A172 (cell line): Measurements from ENCODE around the gene MAPKAPK3. TPM values are rescaled to one million over a fixed set of nuclear protein-coding genes. Genes with fewer than 3 reads are reported as not detected.
A peak's percentile ranks its signal among the peaks of the same experiment; 100 is the strongest.

ENCODE experiments used
- DNase-seq: peaks from one replicate; pipeline ENCODE4 v3.0.0-alpha.2; 2015; ENCODE audit warnings: low spot score
- total RNA-seq: library from RNA; depleted of rRNA; stranded (reverse); fragments of >200 nt; shearing (Covaris generic); gene quantifications from 2 replicates; pipeline ENCODE4 v1.2.3, GENCODE V29; 2014; rRNA removed

MAPKAPK3 gene
- 78.1 and 84.0 TPM in 2 replicates for total RNA-seq

DNA sequence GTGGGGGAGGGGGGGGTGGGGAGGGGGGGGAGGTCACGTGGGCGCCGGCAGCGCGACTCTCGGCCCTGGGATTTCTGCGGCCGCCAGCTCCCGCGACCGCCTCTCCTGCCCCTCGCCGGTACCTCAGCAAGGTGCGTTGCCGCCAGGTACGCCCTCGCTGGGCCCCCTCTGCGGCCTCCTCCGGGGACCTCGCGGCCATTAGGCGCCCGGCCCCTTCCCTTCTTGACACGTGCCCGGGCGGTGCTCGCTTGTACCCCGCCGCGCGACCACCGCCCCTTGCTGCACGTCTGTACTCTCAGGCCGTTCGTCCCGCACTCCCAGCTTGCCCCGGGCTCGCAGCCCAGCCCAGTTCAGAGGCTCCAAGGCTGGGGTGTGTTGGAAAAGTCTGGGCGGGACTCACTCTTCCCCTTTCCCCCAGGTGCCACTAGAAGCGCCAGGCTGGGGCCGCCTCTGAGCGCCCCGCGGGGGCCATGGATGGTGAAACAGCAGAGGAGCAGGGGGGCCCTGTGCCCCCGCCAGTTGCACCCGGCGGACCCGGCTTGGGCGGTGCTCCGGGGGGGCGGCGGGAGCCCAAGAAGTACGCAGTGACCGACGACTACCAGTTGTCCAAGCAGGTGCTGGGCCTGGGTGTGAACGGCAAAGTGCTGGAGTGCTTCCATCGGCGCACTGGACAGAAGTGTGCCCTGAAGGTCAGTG, at the start of gene MAPKAPK3:
TSS of gene MAPKAPK3 (plus strand) at position 56 of the 696 bp plus-strand sequence. CDS start at position 471, 415 bp downstream.
- DNase-seq = no peak

DNA sequence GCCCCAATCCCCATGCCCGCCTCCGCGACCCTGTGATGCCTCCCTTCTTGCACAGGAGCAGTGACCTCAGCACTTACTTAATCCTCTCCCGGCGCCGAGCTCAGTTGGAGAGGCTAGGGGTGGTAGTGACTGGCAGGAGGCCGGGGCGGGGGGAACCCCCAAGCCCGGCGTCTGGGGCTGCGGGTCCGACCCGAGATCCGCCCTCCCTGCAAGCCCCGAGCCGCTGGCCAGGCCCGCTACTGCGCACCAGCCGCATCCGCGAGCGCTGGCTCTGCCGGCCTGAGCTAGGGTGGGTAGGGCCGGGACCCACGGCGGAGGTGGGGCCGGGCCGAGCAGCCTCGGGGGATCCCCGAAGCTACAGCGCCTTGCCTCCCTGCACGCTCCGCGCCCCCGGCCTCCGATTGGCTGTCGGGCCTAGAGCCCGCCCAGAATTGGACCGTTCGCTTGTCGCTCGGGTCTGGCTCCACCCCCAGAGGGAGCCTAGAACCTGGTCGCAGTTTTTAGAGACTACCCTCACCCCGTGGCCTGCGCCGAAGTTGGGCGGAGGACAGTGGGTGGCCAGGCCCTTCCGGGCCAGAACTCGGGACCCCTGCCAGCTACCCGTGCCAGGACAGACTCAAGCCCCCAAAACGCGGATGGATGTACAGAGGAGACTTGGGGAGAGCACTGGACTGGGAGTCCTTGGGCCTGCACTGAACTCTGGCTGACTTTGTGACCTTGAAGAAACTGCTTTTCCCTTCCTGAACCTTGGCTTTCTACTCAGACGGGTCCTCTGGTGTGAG, 49.4 kb upstream of the MAPKAPK3 start, which contains the start of gene C3orf18:
TSS of gene C3orf18 (minus strand) at position 362 of the 782 bp plus-strand sequence. CDS start 2,048 bp downstream, outside the sequence.
- no peak for DNase-seq

DNA sequence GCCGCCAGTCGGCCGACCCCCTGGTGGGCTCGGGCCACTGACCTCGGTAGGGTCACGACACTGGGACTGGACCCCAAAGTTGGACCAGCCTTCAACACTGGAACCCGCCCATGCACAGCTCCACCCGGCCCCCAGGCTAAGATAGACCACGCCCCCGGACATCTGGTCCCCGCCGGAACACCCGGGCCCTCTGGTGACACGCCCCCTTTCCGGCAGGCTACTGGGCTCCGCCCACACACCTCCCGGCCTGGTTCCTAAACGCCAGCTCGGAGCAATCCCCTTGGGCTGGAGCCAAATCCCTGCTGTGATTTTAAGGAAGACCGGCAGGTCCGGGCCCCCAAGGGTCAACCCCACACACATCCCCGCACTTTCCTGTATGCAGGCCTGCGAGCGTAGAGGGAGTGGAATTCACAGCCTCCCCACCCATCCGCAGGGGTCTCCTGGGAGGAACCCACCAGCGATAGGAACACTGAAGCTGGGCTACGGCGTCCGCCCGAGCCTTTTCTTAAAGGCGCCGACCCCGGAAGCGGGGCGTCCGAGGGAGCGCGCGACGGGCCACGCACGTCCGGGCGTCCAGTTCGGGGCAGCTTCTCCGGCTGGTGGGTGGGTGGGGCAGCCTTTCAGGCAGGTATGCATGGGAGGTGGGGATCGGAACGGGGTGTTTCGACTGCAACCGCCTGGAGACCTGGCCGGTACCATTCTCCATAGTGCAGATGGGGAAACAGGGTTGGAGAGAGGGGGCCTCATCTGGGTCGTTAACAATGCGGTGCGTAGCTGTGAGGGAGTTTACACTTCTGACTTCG, 47.8 kb upstream of the MAPKAPK3 start, which contains the start of gene HEMK1:
TSS of gene HEMK1 (plus strand) at position 576 of the 803 bp plus-strand sequence. CDS start 1,583 bp downstream, outside the sequence.
- DNase-seq = peak; percentile 91

DNA sequence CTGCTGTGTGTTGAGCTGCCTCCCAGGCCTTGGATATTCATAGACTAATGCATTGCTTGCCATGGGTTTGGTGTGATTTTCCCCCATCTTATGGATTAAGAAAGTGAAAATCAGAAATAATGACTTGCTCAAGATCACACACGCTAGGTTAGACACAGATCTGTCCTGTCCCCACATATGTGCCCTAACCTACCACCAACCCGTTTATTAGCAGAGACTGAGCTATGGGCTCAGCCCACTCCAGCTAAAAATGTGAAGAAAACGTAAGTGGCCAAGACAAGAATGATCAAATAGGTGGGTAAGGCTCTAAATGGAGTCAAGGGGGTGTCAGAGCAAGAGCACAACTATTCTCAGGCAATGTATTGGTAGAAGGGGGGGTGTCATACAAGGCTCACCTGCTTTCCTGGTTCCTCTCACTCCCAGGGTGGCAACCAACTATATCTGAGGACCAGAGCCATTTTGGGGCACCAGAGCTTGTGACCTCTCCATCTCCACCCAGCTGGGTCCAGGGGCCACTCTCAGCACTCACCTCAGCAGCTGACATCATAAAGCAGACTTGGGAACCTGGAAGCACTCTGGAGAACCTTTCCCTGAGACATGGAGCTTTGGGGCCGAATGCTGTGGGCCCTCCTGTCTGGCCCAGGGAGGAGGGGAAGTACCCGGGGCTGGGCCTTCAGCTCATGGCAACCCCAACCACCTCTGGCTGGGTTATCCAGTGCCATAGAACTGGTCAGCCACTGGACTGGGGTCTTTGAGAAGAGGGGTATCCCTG, 46.3 kb upstream of the MAPKAPK3 start:
- no peak for DNase-seq

DNA sequence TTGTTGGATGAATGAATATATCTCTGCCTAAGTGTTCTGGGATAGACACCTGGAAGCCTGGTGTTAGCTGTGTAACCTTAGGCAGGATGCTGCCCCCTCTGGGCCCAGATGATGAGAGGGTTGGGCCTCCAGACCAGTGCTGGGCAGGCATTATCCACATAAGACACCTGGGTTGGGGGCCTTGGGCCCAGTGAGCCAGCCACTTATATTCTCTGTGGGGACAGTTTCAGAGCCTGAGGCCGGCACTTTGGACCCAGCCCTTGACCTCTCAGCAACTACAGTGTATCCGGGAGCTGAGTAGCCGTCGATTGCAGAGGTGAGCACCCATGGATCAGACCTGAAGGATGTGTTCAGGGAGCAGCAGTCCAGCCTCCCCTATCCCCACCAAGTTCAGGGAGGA, 45.5 kb upstream of the MAPKAPK3 start:
- DNase-seq = no peak

DNA sequence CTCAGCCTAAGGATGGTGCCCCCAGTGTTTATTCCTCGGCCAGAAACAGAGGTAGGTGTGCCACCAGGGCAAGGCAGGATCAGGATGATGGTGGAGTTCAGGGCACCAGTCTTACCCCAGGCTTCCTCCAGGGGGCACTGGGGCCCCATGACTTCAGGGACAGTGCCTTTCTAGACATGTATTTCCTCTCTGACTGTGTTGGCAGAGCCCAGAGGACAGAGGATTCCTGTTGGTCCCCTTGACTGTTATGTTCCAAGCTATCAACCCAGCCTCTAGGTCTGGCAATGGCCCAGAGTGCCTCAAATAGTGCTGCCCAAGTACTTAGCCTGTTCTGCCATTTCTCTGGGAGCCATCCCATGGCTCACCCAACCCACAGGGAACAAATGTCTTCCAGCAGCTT, 44.8 kb upstream of the MAPKAPK3 start:
- peak; percentile 59 for DNase-seq

DNA sequence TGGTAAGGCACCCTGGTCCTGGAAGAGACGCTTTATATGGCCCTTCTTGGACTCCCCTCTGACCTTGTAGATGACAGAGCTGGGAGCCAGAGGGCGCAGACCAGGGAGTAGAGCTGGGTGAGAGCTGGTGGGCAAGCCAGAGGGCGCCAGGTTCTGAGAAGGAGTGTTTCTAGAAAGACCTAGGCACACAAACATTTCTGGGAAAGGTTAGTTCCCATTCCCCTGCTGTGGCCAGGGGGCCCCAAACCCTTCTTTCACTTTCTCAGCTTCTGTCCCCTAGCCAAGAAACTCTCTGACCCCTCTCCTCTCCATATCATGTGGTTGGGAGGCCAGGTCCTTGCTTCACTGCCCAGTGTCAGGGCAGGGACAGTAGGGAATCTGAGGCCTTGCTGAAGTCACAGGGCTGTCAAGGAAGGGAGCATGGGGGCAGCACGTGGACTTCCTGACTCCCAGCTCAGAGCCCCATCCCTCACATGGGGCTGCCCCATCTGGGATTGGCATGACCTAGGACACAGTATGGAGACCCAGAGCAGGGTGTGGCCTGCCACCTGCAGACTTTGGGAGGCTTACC, 44.1 kb upstream of the MAPKAPK3 start:
- no peak for DNase-seq

DNA sequence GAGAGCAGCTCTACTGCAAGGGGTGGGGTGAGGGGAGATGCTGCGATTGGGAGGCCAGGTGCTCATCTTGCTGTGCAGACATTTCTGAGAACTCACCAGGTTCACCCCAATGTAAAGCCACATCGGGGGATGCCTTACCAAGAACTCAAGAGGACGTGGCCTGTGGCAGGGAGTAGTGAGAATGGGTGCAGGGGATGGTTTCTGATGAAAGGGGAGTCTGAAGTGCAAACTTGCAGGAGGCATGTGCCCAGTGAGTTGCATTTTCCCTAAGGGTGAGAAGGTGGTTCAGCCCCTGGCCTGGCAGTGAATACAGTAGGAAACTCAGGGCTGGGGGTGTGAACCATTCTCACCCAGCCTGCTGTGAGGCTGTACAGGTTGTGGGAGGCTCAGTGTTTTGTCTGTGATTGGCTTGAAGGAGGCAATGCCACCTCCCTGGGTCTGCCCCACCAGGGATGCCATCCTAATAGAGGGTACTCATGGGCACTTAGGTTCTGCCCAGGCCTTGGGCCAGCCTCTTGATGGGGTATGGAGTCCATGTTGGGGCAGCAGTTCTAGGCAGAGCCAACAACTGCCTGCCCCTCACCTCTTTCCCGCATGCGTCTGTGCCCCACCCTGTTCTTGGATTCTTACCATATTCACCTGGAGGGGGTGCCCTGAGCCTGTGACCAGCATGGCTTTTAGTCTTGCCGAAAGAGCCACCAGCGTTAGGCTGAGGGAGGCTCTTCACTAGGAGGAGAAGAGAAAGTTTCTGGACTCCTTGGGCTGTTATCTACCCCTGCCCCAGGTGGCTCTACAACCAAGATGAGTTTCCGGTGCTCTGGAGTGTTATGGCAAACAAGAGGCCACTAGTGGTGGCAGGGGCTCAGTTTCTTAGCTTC, 43.1 kb upstream of the MAPKAPK3 start:
- no peak for DNase-seq

DNA sequence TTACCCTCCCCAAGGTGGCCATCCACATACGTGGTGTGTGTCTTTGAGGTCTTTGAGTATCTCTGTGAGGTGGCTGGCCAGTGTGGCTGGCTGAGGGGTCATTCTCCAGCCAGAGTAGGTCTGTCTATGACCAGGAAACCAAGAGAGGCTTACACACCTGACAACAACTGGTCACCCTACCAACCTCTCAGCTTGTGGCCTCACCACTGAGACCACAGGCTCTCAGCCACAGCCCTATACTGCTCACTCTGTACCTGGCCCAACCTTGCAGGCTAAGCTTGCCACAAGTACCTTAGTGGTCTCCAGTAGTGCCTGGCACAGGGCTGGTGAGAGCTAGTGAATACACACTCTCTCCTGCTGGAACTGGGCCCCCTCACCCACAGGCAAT, 42.5 kb upstream of the MAPKAPK3 start:
- no peak for DNase-seq

DNA sequence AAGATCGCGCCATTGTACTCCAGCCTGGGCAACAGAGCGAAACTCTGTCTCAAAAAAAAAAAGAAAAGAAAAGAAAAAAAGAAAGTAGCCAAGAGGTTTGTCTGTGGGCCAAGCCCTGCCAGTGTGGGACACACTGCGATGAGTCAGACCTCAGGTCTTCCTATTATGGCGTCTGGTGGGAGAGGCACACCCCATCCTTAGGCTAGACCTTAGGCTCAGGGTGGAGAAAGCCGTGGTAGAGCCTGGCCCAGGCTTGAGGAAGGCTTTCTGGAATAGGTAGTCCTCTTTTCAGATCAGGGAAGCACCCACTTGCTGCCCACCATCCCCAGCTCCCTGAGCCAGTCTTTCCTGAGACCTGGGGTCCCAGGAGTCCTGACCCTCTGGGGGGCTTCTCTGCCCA, 41.6 kb upstream of the MAPKAPK3 start:
- DNase-seq = peak; percentile 56

DNA sequence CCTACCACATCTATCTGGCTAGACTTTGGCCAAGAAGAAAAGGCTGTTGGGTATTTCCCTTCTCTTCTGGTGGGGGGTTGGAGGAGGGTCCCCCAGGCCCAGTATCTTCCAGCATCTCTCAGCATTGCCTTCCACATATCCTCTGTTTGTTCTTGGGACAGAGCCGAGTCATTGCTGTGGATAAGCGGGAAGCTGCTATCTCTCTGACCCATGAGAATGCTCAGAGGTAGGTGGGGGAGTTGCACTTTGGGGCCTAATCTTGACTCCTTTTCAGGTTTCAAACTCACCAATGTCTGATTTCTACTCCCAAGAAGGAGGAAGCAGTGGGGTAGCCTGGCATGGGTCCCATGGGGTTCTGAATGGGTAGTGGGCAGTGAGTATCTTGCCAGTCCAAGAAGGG, 39.6 kb upstream of the MAPKAPK3 start:
- no peak for DNase-seq

DNA sequence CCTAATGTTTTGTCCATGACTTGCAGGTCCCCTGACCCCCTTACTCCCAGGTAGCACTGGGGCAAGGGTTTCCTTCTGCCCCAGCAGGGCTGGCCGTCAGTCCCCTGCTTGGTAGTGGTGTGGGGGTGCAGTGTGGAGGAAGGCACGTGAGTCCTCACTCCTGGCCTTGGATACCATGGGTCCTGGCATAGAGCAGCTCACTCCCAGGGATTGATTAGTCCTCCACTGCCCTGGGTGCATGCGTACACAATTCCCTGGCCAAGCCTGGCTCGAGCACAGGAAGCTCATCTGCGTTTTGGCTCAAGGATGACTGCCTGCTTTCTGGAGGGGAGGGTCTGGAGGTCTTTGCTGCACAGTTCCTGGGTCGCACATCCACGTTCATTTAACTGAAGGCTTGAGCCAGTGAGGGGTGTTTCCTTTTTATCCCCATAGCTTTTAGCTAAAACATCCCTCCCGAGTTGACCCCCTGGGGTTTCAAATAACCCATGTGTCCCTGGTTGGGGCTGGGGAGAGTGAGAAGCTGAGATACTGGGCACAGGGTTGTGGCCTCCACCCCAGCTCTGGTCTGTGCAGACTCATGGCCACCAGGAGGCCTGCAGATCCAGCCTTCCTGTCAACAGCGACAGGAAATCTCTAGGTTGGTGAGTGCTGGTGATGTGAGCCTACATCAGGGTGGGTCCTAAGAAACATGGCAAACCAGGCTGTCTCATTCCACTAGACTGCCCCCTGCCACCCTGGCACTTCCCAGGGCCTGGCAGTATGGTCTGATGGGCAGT, 36.1 kb upstream of the MAPKAPK3 start:
- no peak for DNase-seq

DNA sequence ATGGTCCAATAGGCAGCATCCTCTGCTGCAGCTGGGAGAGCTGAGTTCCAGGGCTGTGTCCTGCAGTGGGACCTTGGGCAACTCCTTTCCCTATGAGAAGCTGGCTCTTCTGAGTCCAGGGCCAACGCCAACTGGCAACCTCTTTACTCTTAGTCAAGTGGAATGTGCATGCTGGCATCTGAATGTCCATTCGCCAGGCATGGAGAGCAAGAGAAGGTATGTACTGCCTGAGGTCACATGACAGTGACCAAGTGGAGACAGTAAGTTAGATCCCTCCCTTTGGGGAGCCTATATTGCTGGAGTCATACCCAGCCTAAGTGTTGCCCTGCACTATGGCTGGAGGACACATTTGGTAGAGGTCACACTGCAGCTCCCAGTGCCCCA, 35.5 kb upstream of the MAPKAPK3 start:
- DNase-seq = no peak

DNA sequence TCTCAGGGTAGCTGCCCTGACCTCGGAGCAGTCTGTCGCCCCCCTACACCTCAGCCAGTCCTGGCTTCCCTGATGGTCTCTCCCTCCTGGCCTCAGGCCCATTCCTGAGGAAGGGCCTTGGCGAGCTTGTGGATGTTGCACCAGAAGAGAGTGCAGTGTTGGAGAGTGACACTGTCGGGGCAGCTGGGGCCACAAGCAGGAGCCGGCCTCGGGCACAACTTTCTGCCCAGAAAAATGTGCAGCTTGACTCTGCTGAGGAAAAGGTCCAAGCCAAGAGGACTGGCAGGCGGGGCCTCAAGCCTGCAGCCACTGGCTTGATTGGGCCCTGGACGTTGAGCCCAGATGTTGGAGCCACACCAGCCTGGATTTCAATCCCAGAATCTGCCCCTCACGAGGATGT, 34.9 kb upstream of the MAPKAPK3 start:
- no peak for DNase-seq

DNA sequence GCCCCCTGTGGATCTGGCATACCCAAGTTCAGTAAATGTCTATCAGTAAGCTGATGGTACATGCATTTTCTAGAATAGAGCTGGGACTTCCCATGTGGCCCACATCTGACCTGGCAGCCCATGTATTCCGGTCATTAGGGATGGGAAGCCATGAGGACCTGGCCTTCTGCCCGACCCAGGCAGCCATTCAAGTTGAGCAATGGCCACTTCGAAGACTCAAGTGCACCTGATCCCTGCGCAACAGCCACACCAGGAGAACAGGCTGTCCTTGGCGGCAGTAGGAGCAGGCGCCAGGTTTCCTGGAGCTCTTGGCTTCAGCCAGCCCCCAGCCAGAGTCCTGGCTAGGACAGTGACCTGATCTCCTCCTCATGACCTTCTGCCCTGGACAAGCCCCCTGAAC, 33.1 kb upstream of the MAPKAPK3 start:
- DNase-seq = no peak

DNA sequence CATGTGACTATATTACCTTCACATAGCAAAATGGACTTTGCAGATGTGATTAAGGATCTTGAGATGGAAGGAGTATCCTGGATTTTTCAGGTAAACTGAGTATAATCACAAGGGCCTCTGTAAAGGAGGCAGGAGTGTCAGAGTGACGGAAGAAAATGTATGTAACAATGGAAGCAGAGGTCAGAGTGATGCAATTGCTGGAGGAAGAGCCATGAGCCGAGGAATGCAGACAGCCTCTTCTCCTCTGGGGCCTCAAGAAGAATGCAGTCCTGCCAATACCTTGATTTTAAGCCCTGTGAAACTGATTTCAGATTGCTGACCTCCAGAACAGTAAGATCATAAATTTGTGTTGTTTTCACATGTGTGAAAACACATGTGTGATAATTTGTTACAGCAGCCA, 32.6 kb upstream of the MAPKAPK3 start:
- no peak for DNase-seq

DNA sequence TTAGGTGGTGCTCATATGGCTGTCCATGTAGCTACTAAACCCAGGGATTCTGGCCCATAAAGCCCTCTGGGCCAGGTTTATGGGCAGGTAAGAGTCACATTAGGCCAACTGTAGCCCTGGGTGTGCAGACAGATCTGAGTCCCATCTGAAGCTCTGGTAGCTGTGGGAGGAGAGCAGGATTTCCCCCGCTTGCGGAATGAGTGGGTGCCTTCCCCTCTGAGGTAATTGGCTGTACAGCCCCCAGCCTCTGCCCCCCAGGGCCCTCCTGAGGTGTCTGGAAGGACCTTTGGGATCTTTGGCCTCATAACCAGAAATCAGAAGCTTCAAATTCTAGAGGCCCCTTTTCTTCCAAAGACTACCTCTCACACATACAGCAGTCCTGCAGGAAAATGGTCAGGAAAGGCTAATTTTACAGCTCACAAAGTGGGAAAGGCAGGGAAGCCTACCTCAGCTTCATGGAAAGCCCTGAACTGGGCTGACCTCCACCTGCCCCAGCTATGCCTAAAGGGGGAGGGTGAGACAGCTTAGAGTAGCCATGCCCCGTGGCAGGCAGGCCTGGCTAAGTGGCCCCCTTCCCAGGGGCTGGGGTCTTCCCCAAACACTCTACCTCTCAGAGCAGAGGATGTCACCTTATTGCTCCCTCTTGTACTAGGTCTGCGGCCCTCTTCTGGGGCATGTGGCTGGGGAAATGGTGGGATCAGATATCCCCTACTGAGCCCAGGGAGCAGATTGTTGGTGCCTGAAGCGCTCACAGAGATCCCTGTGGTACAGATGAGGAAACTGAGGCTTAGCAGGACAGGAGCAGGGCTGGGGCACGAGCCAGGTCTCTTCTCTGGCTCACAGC, 30.8 kb upstream of the MAPKAPK3 start:
- no peak for DNase-seq

DNA sequence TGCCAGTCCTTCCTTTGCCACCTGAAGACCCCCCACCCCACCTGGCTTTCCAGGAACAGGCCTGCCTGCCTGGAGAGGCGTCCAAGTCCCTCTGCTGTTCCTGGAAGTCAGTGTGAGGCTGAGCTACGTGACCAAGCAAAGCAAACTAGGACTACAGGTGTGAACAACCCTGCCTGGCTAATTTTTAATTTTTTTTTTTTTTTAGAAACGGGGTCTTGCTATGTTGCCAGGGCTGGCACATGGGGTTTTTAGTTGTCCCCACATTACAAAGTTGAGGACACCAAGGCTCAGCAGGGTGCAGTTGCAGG, 30.2 kb upstream of the MAPKAPK3 start:
- DNase-seq = no peak

DNA sequence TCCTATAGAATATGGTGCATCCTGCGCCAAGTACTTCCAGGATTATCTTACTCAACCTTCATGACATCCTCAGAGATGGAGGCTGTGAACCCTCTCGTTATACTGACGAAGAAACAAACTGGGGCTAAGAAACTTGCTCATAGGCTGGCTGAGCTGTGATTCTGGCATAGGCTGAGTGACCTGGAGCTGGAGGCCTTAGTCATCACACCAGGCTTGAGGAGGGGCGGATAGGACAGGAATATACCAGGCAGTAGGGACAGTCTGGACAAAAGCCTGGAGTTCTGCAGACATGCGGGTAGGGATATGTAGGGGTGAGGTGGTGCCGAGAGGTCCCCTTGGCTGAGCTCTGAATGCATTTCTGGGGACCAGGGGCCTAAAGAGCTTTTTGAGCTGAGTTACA, 29.6 kb upstream of the MAPKAPK3 start:
- DNase-seq = no peak
